COR-L47 (cell line): ENCODE measurements around the gene POFUT1.
"Not testable (repeated sequence)": the region's sequence is repeated elsewhere in the genome, so short reads cannot be mapped to it uniquely, and the experiment has no call there.

Experiments
- DNase-seq: peaks from one replicate; lab custom pipeline; 2025; lab: John Stamatoyannopoulos, UW

POFUT1 gene

GRCh38 chr20:32207626-32208498 is at the start of gene POFUT1, which contains the start of gene PLAGL2:
Gene POFUT1 (plus strand): TSS chr20:32207880. CDS start chr20:32207942, 62 bp downstream.
Gene PLAGL2 (minus strand): TSS chr20:32207743. CDS start chr20:32202178, 5,565 bp downstream.
- peak; percentile 82 for DNase-seq

- DNase-seq = no peak
These were observed 49.3 kb upstream of the POFUT1 start for GRCh38 chr20:32158351-32158750.

- DNase-seq = no peak
These were observed 48.6 kb upstream of the POFUT1 start for GRCh38 chr20:32158943-32159660.

GRCh38 chr20:32159766-32160221 is 47.9 kb upstream of the POFUT1 start:
- no peak for DNase-seq

- no peak for DNase-seq
These were observed 47.3 kb upstream of the POFUT1 start for GRCh38 chr20:32160341-32160740.

GRCh38 chr20:32162351-32162750 is 45.3 kb upstream of the POFUT1 start:
- DNase-seq = no peak

- no peak for DNase-seq
These were observed 43.7 kb upstream of the POFUT1 start for GRCh38 chr20:32163951-32164350.

GRCh38 chr20:32164984-32165735 is 42.5 kb upstream of the POFUT1 start:
- no peak for DNase-seq

- DNase-seq = no peak
These were observed 41.7 kb upstream of the POFUT1 start for GRCh38 chr20:32165836-32166545.

- DNase-seq = no peak
These were observed 40.1 kb upstream of the POFUT1 start for GRCh38 chr20:32167552-32167951.

- no peak for DNase-seq
These were observed 39.3 kb upstream of the POFUT1 start for GRCh38 chr20:32168184-32168910.

GRCh38 chr20:32177696-32178095 is 30.0 kb upstream of the POFUT1 start:
- not testable (repeated sequence) for DNase-seq

- DNase-seq = no peak
These were observed 28.2 kb upstream of the POFUT1 start for GRCh38 chr20:32179515-32179914.

- no peak for DNase-seq
These were observed 27.7 kb upstream of the POFUT1 start for GRCh38 chr20:32179934-32180333.

GRCh38 chr20:32181606-32182005 is 26.1 kb upstream of the POFUT1 start:
- no peak for DNase-seq

GRCh38 chr20:32183947-32184635 is 23.6 kb upstream of the POFUT1 start:
- no peak for DNase-seq

GRCh38 chr20:32184961-32185603 is 22.6 kb upstream of the POFUT1 start:
- DNase-seq = no peak

- no peak for DNase-seq
These were observed 21.2 kb upstream of the POFUT1 start for GRCh38 chr20:32186506-32186905.

- DNase-seq = no peak
These were observed 19.1 kb upstream of the POFUT1 start for GRCh38 chr20:32188376-32189122.
